ENCODE measurements around the gene SIVA1. TPM values are rescaled to one million over a fixed set of nuclear protein-coding genes. Genes with fewer than 3 reads are reported as not detected.

SIVA1 gene
- total RNA-seq, 1 donor: 62.2 TPM

DNA sequence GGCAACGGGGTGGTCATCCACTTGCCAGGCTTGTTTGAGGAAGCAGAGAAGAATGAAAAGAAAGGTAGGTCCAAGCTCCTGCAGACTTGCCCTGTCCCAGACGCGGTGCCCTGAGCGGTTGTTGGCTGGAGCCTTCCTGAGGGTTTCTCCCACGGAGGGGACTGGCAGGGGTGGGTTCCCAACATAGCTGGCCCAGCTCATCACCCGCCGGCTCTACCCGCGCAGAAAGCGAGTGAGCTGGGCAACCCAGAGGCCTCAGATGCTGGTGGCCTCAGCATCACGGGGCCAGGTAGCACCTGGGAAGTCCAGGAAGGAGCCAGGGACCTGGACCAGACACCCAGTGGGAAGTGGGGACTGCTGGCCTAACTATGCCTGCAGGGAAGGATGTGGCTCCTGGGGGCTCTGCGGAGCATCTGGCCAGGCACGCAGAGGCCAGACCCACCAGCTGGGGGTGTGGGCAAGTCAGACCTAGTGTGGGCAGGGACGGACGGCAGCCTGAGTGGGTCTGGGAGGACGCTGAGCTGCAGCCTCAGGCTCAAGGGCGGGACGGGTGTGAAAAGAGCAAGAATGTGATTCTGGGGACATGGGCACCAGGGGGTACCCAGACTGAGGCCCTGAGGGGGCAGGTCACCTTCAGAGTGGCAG is 14.4 kb upstream of the SIVA1 start:
- DNase-seq (ENCODE audit: insufficient read length, low spot score, missing footprints): peak; percentile 71
- Histone ChIP-seq H3K9me3 (ENCODE audit: low read depth, low read length) (no peaks in the 10 kb centered on the region), H3K4me3 (ENCODE audit: insufficient read depth, low read length) (no peak overlapping the region), H3K79me2 (ENCODE audit: insufficient read depth, low read length) (no peaks in the 10 kb centered on the region), H3K36me3 (ENCODE audit: insufficient read depth, low read length) (no peaks in the 10 kb centered on the region), H2AFZ (ENCODE audit: low read length) (no peak overlapping the region), H3K27ac (ENCODE audit: low read depth, low read length) (no peak overlapping the region), H4K20me1 (ENCODE audit: insufficient read depth, low read length) (no peaks in the 10 kb centered on the region), H3K4me2 (ENCODE audit: insufficient read depth, low read length) (no peak overlapping the region), H3K27me3 (ENCODE audit: insufficient read depth, low read length) (no peaks in the 10 kb centered on the region), H3K4me1 (ENCODE audit: insufficient read depth, low read length) (peaks cover 10% of the 10 kb centered on the region)
- no peak for TF ChIP-seq CTCF (IDR thresholded peaks at IDR 0.05; ENCODE audit: extremely low read depth, low read depth, low read length)

DNA sequence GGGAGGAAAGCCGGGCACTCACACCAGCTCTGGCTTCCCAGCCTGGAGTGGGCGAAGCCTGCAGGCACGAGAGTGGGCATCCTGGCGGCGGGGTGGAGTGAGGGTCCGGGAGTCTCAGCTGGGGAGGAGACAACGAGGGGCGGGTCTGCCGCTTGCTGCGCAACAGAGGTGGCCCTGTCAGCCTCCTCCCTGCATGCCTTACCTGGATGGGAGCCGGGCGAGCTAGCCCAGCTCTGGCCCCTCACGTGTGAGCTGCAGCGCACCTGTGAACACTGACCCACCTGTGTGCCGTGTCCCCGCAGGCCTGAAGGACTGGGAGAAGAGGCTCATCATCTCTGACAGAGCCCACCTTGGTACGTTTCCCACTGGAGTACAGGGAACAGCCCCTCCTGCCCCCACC is 13.9 kb upstream of the SIVA1 start:
- peaks cover 10% of the 10 kb centered on the region for H3K4me1 ChIP-seq (ENCODE audit: insufficient read depth, low read length)
- peak; percentile 63 for DNase-seq (ENCODE audit: insufficient read length, low spot score, missing footprints)
- TF ChIP-seq CTCF (IDR thresholded peaks at IDR 0.05; ENCODE audit: extremely low read depth, low read depth, low read length): no peak

GRCh38 chr14:104739546-104740516 is 13.1 kb upstream of the SIVA1 start:
- no peak overlapping the region for H3K27ac ChIP-seq (ENCODE audit: low read depth, low read length)
- H3K36me3 ChIP-seq (ENCODE audit: insufficient read depth, low read length): no peaks in the 10 kb centered on the region
- H2AFZ ChIP-seq (ENCODE audit: low read length): no peak overlapping the region
- H3K79me2 ChIP-seq (ENCODE audit: insufficient read depth, low read length): no peaks in the 10 kb centered on the region
- no peaks in the 10 kb centered on the region for H3K27me3 ChIP-seq (ENCODE audit: insufficient read depth, low read length)
- H3K4me2 ChIP-seq (ENCODE audit: insufficient read depth, low read length): no peak overlapping the region
- H3K4me3 ChIP-seq (ENCODE audit: insufficient read depth, low read length): no peak overlapping the region
- no peaks in the 10 kb centered on the region for H4K20me1 ChIP-seq (ENCODE audit: insufficient read depth, low read length)
- DNase-seq (ENCODE audit: insufficient read length, low spot score, missing footprints): peak; percentile 77
- H3K9me3 ChIP-seq (ENCODE audit: low read depth, low read length): no peaks in the 10 kb centered on the region
- no peak for TF ChIP-seq CTCF (IDR thresholded peaks at IDR 0.05; ENCODE audit: extremely low read depth, low read depth, low read length)
- H3K4me1 ChIP-seq (ENCODE audit: insufficient read depth, low read length): peaks cover 10% of the 10 kb centered on the region

More for the DNA sequence above, 13.9 kb upstream of the SIVA1 start:
- no peak overlapping the region for H3K4me3 ChIP-seq (ENCODE audit: insufficient read depth, low read length)
- H3K36me3 ChIP-seq (ENCODE audit: insufficient read depth, low read length): no peaks in the 10 kb centered on the region
- H4K20me1 ChIP-seq (ENCODE audit: insufficient read depth, low read length): no peaks in the 10 kb centered on the region
- no peak overlapping the region for H3K27ac ChIP-seq (ENCODE audit: low read depth, low read length)
- no peak overlapping the region for H3K4me2 ChIP-seq (ENCODE audit: insufficient read depth, low read length)
- no peaks in the 10 kb centered on the region for H3K79me2 ChIP-seq (ENCODE audit: insufficient read depth, low read length)
- no peak overlapping the region for H2AFZ ChIP-seq (ENCODE audit: low read length)
- H3K27me3 ChIP-seq (ENCODE audit: insufficient read depth, low read length): no peaks in the 10 kb centered on the region
- H3K9me3 ChIP-seq (ENCODE audit: low read depth, low read length): no peaks in the 10 kb centered on the region

Data from osteoblast (primary cell).